HEK293T (cell line): Measurements from ENCODE around the gene SCN1A.
"Not testable (repeated sequence)": the region's sequence is repeated elsewhere in the genome, so short reads cannot be mapped to it uniquely, and the experiment has no call there.

Experiments
- ARNT ChIP-seq: fragments of 450-650 bp; IDR thresholded peaks from 2 replicates; pipeline ENCODE4 v1.6.1; 2017; ENCODE audit warnings: mild to moderate bottlenecking
- ELF4 ChIP-seq: fragments of 450-650 bp; IDR thresholded peaks from 2 replicates; pipeline ENCODE4 v1.6.1; 2017; ENCODE audit warnings: antibody characterized with exemption
- FOXA1 ChIP-seq: fragments of 450-650 bp; IDR thresholded peaks from 2 replicates; pipeline ENCODE4 v1.6.1; 2016; ENCODE audit warnings: mild to moderate bottlenecking
- FOXK2 ChIP-seq: fragments of 450-650 bp; IDR thresholded peaks from 2 replicates; pipeline ENCODE4 v1.6.1; 2016; ENCODE audit warnings: mild to moderate bottlenecking
- HDGF ChIP-seq: fragments of 450-650 bp; IDR thresholded peaks from 2 replicates; pipeline ENCODE4 v1.6.1; 2017; ENCODE audit warnings: antibody characterized with exemption, borderline replicate concordance
- LEF1 ChIP-seq: fragments of 450-650 bp; IDR thresholded peaks from 2 replicates; pipeline ENCODE4 v1.6.1; 2017; ENCODE audit warnings: mild to moderate bottlenecking, borderline replicate concordance
- SP1 ChIP-seq: fragments of 450-650 bp; IDR thresholded peaks from 2 replicates; pipeline ENCODE4 v1.6.1; 2017
- SUZ12 ChIP-seq: fragments of 450-650 bp; IDR thresholded peaks from 2 replicates; pipeline ENCODE4 v1.6.1; 2016; ENCODE audit warnings: mild to moderate bottlenecking
- TARDBP ChIP-seq: fragments of 450-650 bp; IDR thresholded peaks from 2 replicates; pipeline ENCODE4 v1.6.1; 2016
- TF ChIP-seq, protein P1 (sequence below): fragments of 450-650 bp; IDR thresholded peaks from 2 replicates; pipeline ENCODE4 v1.6.1; 2016

DNA sequence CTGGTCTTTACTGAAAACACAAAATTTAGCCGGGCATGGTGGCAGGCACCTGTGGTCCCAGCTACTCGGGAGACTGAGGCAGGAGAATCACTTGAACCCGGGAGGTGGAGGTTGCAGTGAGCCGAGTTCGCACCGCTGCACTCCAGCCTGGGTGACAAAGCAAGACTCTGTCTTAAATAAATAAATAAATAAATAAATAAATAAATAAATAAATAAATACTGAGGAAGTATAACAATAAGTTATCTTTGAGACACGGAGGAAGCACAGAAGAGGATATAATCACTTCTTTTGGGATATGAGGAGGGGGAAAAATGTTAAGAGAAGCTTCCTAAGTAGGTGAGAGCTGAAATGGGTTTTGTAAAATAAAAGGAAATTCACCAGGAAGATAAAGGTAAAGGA lies 24.5 kb downstream of the SCN1A start:
- TF ChIP-seq TARDBP, FOXA1, FOXK2, SP1, HDGF, SUZ12, ARNT, LEF1, ELF4: not testable (repeated sequence)
- TF ChIP-seq, protein P1, sequence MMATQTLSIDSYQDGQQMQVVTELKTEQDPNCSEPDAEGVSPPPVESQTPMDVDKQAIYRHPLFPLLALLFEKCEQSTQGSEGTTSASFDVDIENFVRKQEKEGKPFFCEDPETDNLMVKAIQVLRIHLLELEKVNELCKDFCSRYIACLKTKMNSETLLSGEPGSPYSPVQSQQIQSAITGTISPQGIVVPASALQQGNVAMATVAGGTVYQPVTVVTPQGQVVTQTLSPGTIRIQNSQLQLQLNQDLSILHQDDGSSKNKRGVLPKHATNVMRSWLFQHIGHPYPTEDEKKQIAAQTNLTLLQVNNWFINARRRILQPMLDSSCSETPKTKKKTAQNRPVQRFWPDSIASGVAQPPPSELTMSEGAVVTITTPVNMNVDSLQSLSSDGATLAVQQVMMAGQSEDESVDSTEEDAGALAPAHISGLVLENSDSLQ, result not testable (repeated sequence)
